Heart left ventricle (tissue), 16 donors: Measurements from ENCODE around the gene TSPAN14. TPM values are rescaled to one million over a fixed set of nuclear protein-coding genes. Genes with fewer than 3 reads are reported as not detected.

ENCODE experiments used
- ATAC-seq, 4 donors: fragments of 200-7000 bp; cut with Tn5 transposase; one replicate each; pipeline ENCODE4 v1.9.1; 2020 to 2022; ENCODE audit warnings: moderate library complexity in 4 of 4, mild to moderate bottlenecking in 3 of 4, moderate number of reproducible peaks in 1 of 4
- DNase-seq, 5 donors: peaks; one replicate each; pipeline ENCODE4 v3.0.0-alpha.2; 2020
- H3K27ac ChIP-seq, 12 donors: fragments of 200-600 bp; sonication (generic) in 4 of 12; one replicate each; pipeline versions ENCODE4 v1.5.0 to v1.8.0; 2016 to 2022; ENCODE audit warnings: mild to moderate bottlenecking in 2 of 12
- H3K27me3 ChIP-seq, 9 donors: fragments of 200-600 bp; sonication (generic) in 2 of 9; one replicate each; pipeline versions ENCODE4 v1.5.1 to v1.8.0; 2016 to 2022; ENCODE audit warnings: mild to moderate bottlenecking in 3 of 9
- H3K36me3 ChIP-seq, 9 donors: fragments of 200-600 bp; sonication (generic) in 2 of 9; one replicate each; pipeline versions ENCODE4 v1.5.0 to v1.8.0; 2018 to 2022; ENCODE audit warnings: mild to moderate bottlenecking in 2 of 9
- H3K4me1 ChIP-seq, 12 donors: fragments of 200-600 bp; sonication (generic) in 4 of 12; one replicate each; pipeline versions ENCODE4 v1.5.0 to v1.8.0; 2016 to 2022; ENCODE audit warnings: mild to moderate bottlenecking in 3 of 12
- H3K4me3 ChIP-seq, 12 donors: fragments of 200-600 bp; sonication (generic) in 4 of 12; one replicate each; pipeline versions ENCODE4 v1.5.0 to v1.8.0; 2017 to 2022; ENCODE audit warnings: mild to moderate bottlenecking in 9 of 12, moderate library complexity in 4 of 12
- H3K9me3 ChIP-seq, 12 donors: fragments of 200-600 bp; sonication (generic) in 4 of 12; one replicate each; pipeline versions ENCODE4 v1.5.0 to v1.8.0; 2016 to 2022; ENCODE audit warnings: mild to moderate bottlenecking in 1 of 12
- CTCF ChIP-seq, 12 donors: fragments of 200-600 bp; sonication (generic) in 4 of 12; IDR thresholded peaks; one replicate each; pipeline versions ENCODE4 v1.5.0 to v1.8.0; 2018 to 2022; ENCODE audit warnings: antibody characterized with exemption in 12 of 12, mild to moderate bottlenecking in 5 of 12
- POLR2A ChIP-seq, 2 donors: fragments of 450-650 bp; IDR thresholded peaks; one replicate each; pipeline ENCODE4 v1.6.1; 2017; ENCODE audit warnings: antibody characterized with exemption in 2 of 2, mild to moderate bottlenecking in 2 of 2, moderate library complexity in 2 of 2
- WGBS, 4 donors: extraction: QIAGEN DNeasy Blood & Tissue Kit in 2 of 4; methylation state at CpG; one replicate each; pipeline versions ENCODE4 v1.1.5 to v1.1.7; 2013 to 2018; 5-methylcytosine and 5-hydroxymethylcytosine counted together
- intact Hi-C, 10 donors: fragments of 100-400 bp; cut with DNase I; formaldehyde crosslinking; loops; one replicate each; pipeline versions ENCODE4 v1.11.1 to v1.14.2; 2022
- polyA plus RNA-seq, 2 donors: library from polyadenylated mRNA; stranded (reverse); fragments of 200-250 nt; gene quantifications; one replicate each; pipeline ENCODE4 v1.2.3, GENCODE V29; 2013
- total RNA-seq, 9 donors: library from RNA; depleted of rRNA in 2 of 9; stranded (reverse); fragments of >200 nt in 2 of 9; fragmentation: NEBNext Ultra II Directional in 3 of 9; extraction: Animal tissue kit (Norgen Biotek cat#: 25700) in 3 of 9; gene quantifications; one replicate each; pipeline versions ENCODE4 v1.1.0 to v1.2.4, GENCODE V29; 2016 to 2023
- donor health status: ischemic (EF 13 %, LVEDD 7.1; RV severe dilation, severe dysfunction).
- donor health status: healthy with polysubstance abuse.
- donor health status: DM: no; HTN: yes; CAD: no.
- donor health status: DM: no; HTN: no; CAD: no.
- donor health status: ischemic (EF 25% LVEDD 6.9; RV normal size, moderate dysfunction).
- donor health status: ischemic (EF 25% LVEDD 5.7; RV mildly dilated, moderate dysfunction).
- donor health status: healthy.
- donor health status: DM: yes; HTN: yes; CAD: no.
- donor health status: ischemic (EF 35%, LVEDD 5.7; RV mildly dilated, moderate dysfunction).
- donor health status: nonischemic (EF 11% LVEDD 7.7; RV severe dilation, severe dysfunction).
- donor health status: DM: yes; HTN: yes; CAD: no.
- donor health status: PGD.
- donor health status: ischemic (EF 29% LVEDD 5.4; RV normal size, mild dysfunction).
- donor health status: nonischemic (EF 23%, LVEDD 6.1; RV moderate dilation, normal function).

The TSPAN14 gene
- total and polyA plus RNA-seq, 11 donors, result 17.4 to 71.5 (median 39.6) TPM

GRCh38 chr10:80462981-80463741 is 9.1 kb downstream of the TSPAN14 start:
- Histone ChIP-seq H3K4me3 (peak overlapping the region in 7 of 12 donors; percentile 9 to 36 (median 12)), H3K36me3 (no peaks in the 10 kb centered on the region), H3K27me3 (no peaks in the 10 kb centered on the region), H3K9me3 (no peaks in the 10 kb centered on the region), H3K4me1 (peaks cover 32 to 100% (median 96%) of the 10 kb centered on the region in 12 donors), H3K27ac (peak overlapping the region in 11 of 12 donors; percentile 68 to 99 (median 81))
- 37 to 49% (median 44%) methylated on average over 5 of the region's 5 CpGs for WGBS, 4 donors
- TF ChIP-seq POLR2A (IDR thresholded peaks at IDR 0.05) (no peak), CTCF (IDR thresholded peaks at IDR 0.05) (no peak)
- DNase-seq, result no peak
- intact Hi-C loops, result loop anchor here in 1 of 10 donors (2.0 kb wide), 1 partner anchor 42 kb away; no protein-coding TSS in a partner anchor
- no peak for ATAC-seq

GRCh38 chr10:80463868-80464267 is 9.8 kb downstream of the TSPAN14 start:
- intact Hi-C loops, result loop anchor here in 1 of 10 donors (2.0 kb wide), 1 partner anchor 41 kb away; no protein-coding TSS in a partner anchor
- Histone ChIP-seq H3K4me1 (peaks cover 32 to 100% (median 95%) of the 10 kb centered on the region in 12 donors), H3K27ac (peak overlapping the region; percentile 68 to 99 (median 80)), H3K9me3 (no peaks in the 10 kb centered on the region), H3K4me3 (peak overlapping the region in 4 of 12 donors; percentile 23 to 40 (median 34)), H3K36me3 (peaks cover 0 to 4% (median 0%) of the 10 kb centered on the region in 9 donors), H3K27me3 (no peaks in the 10 kb centered on the region)
- DNase-seq, result no peak
- ATAC-seq, result no peak
- TF ChIP-seq POLR2A (IDR thresholded peaks at IDR 0.05) (no peak), CTCF (IDR thresholded peaks at IDR 0.05) (no peak)
- 74 to 86% (median 82%) methylated on average over 10 of the region's 10 CpGs for WGBS, 4 donors

GRCh38 chr10:80464557-80465450 is 10.7 kb downstream of the TSPAN14 start:
- peaks cover 0 to 14% (median 5%) of the 10 kb centered on the region in 9 donors for H3K36me3 ChIP-seq
- TF ChIP-seq POLR2A (IDR thresholded peaks at IDR 0.05), result no peak
- TF ChIP-seq CTCF (IDR thresholded peaks at IDR 0.05), result no peak
- H3K9me3 ChIP-seq, result no peaks in the 10 kb centered on the region
- peaks cover 32 to 100% (median 92%) of the 10 kb centered on the region in 12 donors for H3K4me1 ChIP-seq
- WGBS, 4 donors, result 17 to 39% (median 28%) methylated on average over 6 to 14 of the region's 14 CpGs
- intact Hi-C loops, result no loop called here
- H3K27me3 ChIP-seq, result no peaks in the 10 kb centered on the region
- DNase-seq, result peak; percentile 49 to 65 (median 53)
- H3K27ac ChIP-seq, result peak overlapping the region; percentile 68 to 99 (median 80)
- peak overlapping the region in 10 of 12 donors; percentile 5 to 46 (median 38) for H3K4me3 ChIP-seq
- peak; percentile 24 to 50 (median 42) for ATAC-seq
